ENCODE measurements around the gene PPP1R1C.

DNA sequence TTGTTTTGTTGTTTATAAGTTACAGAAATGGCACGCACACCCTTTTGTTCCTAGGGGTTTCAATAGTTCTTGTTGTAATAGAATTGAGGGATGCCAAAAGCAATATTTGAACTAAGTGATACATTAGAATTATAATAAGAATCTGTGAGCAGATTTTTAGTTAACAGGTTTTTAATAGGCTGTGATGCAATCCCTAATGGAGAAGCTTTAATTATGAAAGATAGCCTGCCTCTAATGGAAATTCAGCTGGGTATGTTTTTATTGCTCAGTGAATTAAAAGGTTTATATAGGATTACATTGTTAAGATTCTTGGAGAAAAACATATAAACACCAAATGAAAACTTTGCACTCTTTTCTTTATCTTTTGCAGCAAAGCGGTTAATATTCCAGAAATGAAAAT, 131.1 kb downstream of the PPP1R1C start:
- TF ChIP-seq, protein P1, sequence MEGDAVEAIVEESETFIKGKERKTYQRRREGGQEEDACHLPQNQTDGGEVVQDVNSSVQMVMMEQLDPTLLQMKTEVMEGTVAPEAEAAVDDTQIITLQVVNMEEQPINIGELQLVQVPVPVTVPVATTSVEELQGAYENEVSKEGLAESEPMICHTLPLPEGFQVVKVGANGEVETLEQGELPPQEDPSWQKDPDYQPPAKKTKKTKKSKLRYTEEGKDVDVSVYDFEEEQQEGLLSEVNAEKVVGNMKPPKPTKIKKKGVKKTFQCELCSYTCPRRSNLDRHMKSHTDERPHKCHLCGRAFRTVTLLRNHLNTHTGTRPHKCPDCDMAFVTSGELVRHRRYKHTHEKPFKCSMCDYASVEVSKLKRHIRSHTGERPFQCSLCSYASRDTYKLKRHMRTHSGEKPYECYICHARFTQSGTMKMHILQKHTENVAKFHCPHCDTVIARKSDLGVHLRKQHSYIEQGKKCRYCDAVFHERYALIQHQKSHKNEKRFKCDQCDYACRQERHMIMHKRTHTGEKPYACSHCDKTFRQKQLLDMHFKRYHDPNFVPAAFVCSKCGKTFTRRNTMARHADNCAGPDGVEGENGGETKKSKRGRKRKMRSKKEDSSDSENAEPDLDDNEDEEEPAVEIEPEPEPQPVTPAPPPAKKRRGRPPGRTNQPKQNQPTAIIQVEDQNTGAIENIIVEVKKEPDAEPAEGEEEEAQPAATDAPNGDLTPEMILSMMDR (IDR thresholded peaks at IDR 0.05) = no peak
- no peak for TF ChIP-seq ZFX (IDR thresholded peaks at IDR 0.05; ENCODE audit: borderline replicate concordance)
